ENCODE data around the gene UCHL1.

GRCh38 chr4:41307638-41308037 lies 50.9 kb downstream of the UCHL1 start:
- TF ChIP-seq RFX5 (IDR thresholded peaks at IDR 0.05) (no peak), CTCF (IDR thresholded peaks at IDR 0.05) (no peak), CHD2 (IDR thresholded peaks at IDR 0.05; ENCODE audit: low read length, partially characterized antibody) (no peak), PBX3 (IDR thresholded peaks at IDR 0.05) (no peak), USF2 (IDR thresholded peaks at IDR 0.05) (no peak), POLR2A (IDR thresholded peaks at IDR 0.05; ENCODE audit: low read length) (no peak), BHLHE40 (IDR thresholded peaks at IDR 0.05; ENCODE audit: low read depth, low read length) (no peak), JUNB (IDR thresholded peaks at IDR 0.05) (no peak), REST (IDR thresholded peaks at IDR 0.05) (no peak), MAZ (IDR thresholded peaks at IDR 0.05; ENCODE audit: borderline replicate concordance, low read depth, low read length) (no peak)
